OCI-LY3 (cell line): ENCODE measurements around the gene JSRP1.
A peak's percentile ranks its signal among the peaks of the same experiment; 100 is the strongest.

Experiments
- H2AFZ ChIP-seq: fragments of 200-600, 300-600 bp; shearing (Covaris generic); 2 replicates; pipeline ENCODE4 v1.6.0; 2014; ENCODE audit warnings: antibody characterized with exemption, low read depth, low read length
- H3K27ac ChIP-seq: fragments of 200-600, 300-600 bp; sonication (generic); 2 replicates; pipeline ENCODE4 v1.5.1; 2014; ENCODE audit warnings: mild to moderate bottlenecking, low read length, moderate library complexity, mixed read lengths
- H3K27me3 ChIP-seq: fragments of 200-600, 300-600 bp; sonication (generic); 2 replicates; pipeline ENCODE4 v1.6.1; 2014; ENCODE audit warnings: low read depth, low read length, mixed read lengths
- H3K36me3 ChIP-seq: fragments of 200-600, 300-600 bp; sonication (generic); replicated peaks from 2 replicates; pipeline ENCODE3; 2014; ENCODE audit warnings: low read depth, low read length, mixed read lengths
- H3K4me1 ChIP-seq: fragments of 300-600, 200-600 bp; sonication (generic); 2 replicates; pipeline ENCODE4 v1.6.1; 2014; ENCODE audit warnings: low read length, mixed read lengths
- H3K4me2 ChIP-seq: fragments of 200-600, 300-600 bp; sonication (generic); 2 replicates; pipeline ENCODE4 v1.6.1; 2014; ENCODE audit warnings: low read length, mixed read lengths
- H3K4me3 ChIP-seq: fragments of 300-600, 200-600 bp; sonication (generic); 2 replicates; pipeline ENCODE4 v1.5.1; 2014; ENCODE audit warnings: antibody characterized with exemption, mild to moderate bottlenecking, low read length, moderate library complexity
- H3K79me2 ChIP-seq: fragments of 300-600, 200-600 bp; shearing (Covaris generic); 2 replicates; pipeline ENCODE4 v1.6.1; 2014; ENCODE audit warnings: mild to moderate bottlenecking, low read length, mixed read lengths
- H3K9ac ChIP-seq: fragments of 300-600, 200-600 bp; shearing (Covaris generic); 2 replicates; pipeline ENCODE4 v1.6.0; 2014; ENCODE audit warnings: mild to moderate bottlenecking, low read length, moderate library complexity
- H3K9me3 ChIP-seq: fragments of 200-600, 300-600 bp; shearing (Covaris generic); 2 replicates; pipeline ENCODE4 v1.6.1; 2014; ENCODE audit warnings: low read length, mixed read lengths; ENCODE audit not compliant: insufficient read depth
- H4K20me1 ChIP-seq: fragments of 200-600, 300-600 bp; sonication (generic); 2 replicates; pipeline ENCODE4 v1.6.1; 2016; ENCODE audit warnings: low read length, mixed read lengths; ENCODE audit not compliant: insufficient read depth
- CTCF ChIP-seq: fragments of 200-600, 300-600 bp; sonication (generic); IDR thresholded peaks from 2 replicates; pipeline ENCODE4 v1.5.1; 2014; ENCODE audit warnings: antibody characterized with exemption, low read length, low read depth
- EZH2phosphoT487 ChIP-seq: fragments of 200-600 bp; shearing (Covaris generic); IDR thresholded peaks from 2 replicates; pipeline ENCODE4 v1.6.1; 2018; ENCODE audit warnings: antibody characterized with exemption, mixed run types, low read depth

JSRP1 gene

DNA sequence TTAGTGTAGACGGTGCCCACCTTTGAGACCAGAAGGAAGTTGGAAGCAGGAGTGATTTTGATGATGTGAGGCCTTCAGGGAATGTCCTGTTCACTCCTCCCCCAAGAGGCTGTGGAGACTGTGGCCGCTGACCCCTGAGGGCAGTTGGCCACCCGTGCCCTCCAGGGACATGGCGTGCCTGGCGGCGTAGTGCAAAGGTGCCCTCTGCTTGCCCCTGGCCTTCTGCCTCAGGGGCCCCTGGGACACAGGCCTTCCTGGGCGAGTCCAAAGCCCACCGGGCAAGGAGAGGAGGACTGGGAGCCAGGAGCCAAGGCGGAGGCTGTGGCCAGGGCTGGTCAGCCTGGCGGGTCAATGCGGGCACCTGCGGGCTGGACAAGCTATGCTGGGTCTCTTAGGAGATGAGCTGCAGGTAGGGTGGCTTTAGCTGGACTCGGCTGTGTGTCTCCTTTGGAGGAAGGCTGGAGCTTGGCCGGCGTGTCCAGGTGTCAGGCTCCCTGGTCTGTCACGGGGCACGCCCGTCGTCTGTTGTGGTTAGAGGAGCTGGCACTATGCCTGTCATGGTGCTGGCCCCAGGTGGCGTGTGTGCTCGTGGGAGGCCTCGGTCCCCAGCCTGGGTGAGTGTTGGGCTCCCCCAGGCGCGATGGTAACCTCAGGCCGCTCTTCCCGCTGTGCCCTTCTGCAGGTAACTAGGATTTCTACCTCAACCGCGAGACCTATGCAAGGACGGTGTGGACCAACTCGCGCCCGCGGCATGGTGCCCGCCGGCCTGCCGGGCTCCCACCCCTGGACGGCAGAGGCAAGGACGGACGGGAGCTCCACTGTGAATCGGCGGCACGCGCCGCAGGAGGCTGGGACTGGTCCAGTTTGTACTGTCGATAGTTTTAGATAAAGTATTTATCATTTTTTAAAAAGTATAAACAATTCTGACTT is 26.8 kb downstream of the JSRP1 start:
- Histone ChIP-seq H3K9me3 (no peaks in the 10 kb centered on the region), H3K9ac (no peak overlapping the region), H4K20me1 (peaks cover 24% of the 10 kb centered on the region), H3K79me2 (peaks cover 22% of the 10 kb centered on the region), H3K27ac (no peak overlapping the region), H3K4me3 (no peak overlapping the region), H3K4me1 (peaks cover 14% of the 10 kb centered on the region), H3K36me3 (peaks cover 62% of the 10 kb centered on the region), H2AFZ (no peak overlapping the region), H3K27me3 (no peaks in the 10 kb centered on the region), H3K4me2 (no peak overlapping the region)
- TF ChIP-seq CTCF (no peak), EZH2phosphoT487 (no peak)

GRCh38 chr19:2228157-2229030 is 27.8 kb downstream of the JSRP1 start:
- H2AFZ ChIP-seq, result no peak overlapping the region
- H3K27me3 ChIP-seq, result no peaks in the 10 kb centered on the region
- peak overlapping the region; percentile 36 for H3K4me3 ChIP-seq
- H3K79me2 ChIP-seq, result peaks cover 12% of the 10 kb centered on the region; the same call in 1 of the 2 replicates
- peak overlapping the region; percentile 41 for H3K27ac ChIP-seq
- TF ChIP-seq CTCF (no peak), EZH2phosphoT487 (no peak)
- H3K36me3 ChIP-seq, result peaks cover 59% of the 10 kb centered on the region
- H3K4me2 ChIP-seq, result peak overlapping the region; percentile 65
- peaks cover 28% of the 10 kb centered on the region for H4K20me1 ChIP-seq
- H3K9me3 ChIP-seq, result no peaks in the 10 kb centered on the region
- H3K4me1 ChIP-seq, result peaks cover 14% of the 10 kb centered on the region
- peak overlapping the region; percentile 20; the same call in 1 of the 2 replicates for H3K9ac ChIP-seq

DNA sequence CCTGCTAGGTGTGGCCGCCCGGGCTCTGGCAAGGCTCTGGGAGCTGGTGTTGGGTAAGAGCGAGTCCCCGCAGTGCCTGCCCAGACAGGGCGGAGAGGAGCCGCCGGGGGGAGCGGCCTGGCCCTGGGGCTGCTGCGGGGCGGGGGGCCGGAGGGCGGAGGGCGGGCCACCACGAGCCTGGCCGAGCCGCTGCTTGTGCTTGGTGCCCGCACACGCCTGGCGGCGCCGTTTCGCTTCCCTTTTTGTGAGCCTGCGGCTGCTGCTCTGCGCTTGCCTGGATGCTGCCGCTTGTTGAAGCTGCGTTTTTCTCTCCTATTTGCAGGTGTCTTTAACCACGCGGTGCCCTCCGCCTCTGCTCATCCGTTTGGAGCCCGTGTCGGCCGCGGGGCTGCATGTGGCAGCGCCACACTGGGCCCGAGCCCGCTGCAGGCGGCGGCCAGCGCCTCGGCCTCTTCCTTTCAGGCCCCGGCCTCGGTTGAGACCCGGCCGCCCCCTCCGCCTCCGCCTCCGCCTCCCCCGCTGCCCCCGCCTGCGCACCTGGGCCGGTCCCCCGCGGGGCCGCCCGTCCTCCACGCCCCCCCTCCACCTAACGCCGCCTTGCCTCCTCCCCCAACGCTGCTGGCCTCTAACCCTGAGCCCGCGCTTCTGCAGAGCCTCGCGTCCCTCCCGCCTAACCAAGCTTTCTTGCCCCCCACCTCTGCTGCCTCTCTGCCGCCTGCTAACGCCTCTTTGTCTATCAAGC is 28.6 kb downstream of the JSRP1 start:
- H3K4me3 ChIP-seq, result peak overlapping the region; percentile 36
- H3K79me2 ChIP-seq, result peaks cover 4% of the 10 kb centered on the region; the same call in 1 of the 2 replicates
- H3K27me3 ChIP-seq, result no peaks in the 10 kb centered on the region
- peaks cover 28% of the 10 kb centered on the region for H4K20me1 ChIP-seq
- H3K36me3 ChIP-seq, result peaks cover 56% of the 10 kb centered on the region
- H3K9ac ChIP-seq, result peak overlapping the region; percentile 20; the same call in 1 of the 2 replicates
- no peaks in the 10 kb centered on the region for H3K9me3 ChIP-seq
- peaks cover 14% of the 10 kb centered on the region for H3K4me1 ChIP-seq
- H3K27ac ChIP-seq, result peak overlapping the region; percentile 41
- H2AFZ ChIP-seq, result no peak overlapping the region
- TF ChIP-seq EZH2phosphoT487, result no peak
- peak; percentile 39 for TF ChIP-seq CTCF
- H3K4me2 ChIP-seq, result peak overlapping the region; percentile 65
